ENCODE data around the gene TOLLIP. TPM values are rescaled to one million over a fixed set of nuclear protein-coding genes. Genes with fewer than 3 reads are reported as not detected.
"Not testable (repeated sequence)": the region's sequence is repeated elsewhere in the genome, so short reads cannot be mapped to it uniquely, and the experiment has no call there.

The TOLLIP gene
- total RNA-seq, result 34.7 and 39.0 TPM in 2 replicates
- 58.7 and 61.8 TPM in 2 replicates for polyA plus RNA-seq

DNA sequence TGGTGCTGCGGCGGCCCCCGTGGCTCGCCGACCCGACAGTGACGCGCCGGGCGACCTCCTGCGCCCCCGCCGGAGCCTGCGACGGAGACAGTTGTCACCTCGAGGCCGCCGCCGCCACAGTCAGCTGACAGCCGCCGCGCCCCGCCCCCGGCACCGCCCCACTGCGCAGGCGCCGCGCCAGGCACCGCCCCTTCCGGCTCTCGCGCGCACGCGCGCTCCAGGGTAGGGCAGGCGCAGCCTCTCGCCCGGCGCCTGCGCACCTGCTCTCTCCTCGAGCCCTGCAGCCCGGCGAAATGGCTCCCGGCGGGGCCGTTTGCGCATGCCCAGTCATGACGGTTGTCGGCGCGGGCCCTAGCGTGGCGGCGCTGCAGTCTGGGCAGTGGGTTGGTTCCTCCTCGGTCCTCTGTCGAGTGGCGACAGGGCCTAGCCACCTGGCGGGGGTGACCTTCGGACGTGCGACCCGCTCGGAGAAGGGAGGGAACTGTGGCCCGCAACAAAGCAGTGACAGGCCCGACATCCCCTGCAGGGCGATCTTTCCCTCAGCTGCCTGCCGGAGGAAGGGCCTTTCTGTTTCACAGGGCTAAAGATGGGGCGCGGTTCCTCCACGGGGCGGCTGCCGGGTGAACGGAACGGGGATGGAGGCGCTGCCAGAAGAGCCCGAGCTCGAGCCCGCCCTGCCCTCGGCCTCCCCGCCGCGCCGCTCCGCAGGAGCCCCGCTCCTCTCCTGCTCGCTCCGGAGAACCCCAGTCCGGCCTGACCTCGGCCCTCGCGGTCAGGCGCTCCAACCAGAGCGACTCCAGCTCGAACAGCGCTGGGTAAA lies at the start of gene TOLLIP:
TSS of gene TOLLIP (minus strand) at position 135 of the 820 bp plus-strand sequence. CDS start at position 1, 134 bp downstream.
- H3K4me1 ChIP-seq (ENCODE audit: low read depth), result peaks cover 10% of the 10 kb centered on the region
- no peaks in the 10 kb centered on the region for H3K27me3 ChIP-seq
- TF ChIP-seq, protein P1, sequence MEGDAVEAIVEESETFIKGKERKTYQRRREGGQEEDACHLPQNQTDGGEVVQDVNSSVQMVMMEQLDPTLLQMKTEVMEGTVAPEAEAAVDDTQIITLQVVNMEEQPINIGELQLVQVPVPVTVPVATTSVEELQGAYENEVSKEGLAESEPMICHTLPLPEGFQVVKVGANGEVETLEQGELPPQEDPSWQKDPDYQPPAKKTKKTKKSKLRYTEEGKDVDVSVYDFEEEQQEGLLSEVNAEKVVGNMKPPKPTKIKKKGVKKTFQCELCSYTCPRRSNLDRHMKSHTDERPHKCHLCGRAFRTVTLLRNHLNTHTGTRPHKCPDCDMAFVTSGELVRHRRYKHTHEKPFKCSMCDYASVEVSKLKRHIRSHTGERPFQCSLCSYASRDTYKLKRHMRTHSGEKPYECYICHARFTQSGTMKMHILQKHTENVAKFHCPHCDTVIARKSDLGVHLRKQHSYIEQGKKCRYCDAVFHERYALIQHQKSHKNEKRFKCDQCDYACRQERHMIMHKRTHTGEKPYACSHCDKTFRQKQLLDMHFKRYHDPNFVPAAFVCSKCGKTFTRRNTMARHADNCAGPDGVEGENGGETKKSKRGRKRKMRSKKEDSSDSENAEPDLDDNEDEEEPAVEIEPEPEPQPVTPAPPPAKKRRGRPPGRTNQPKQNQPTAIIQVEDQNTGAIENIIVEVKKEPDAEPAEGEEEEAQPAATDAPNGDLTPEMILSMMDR (IDR thresholded peaks at IDR 0.05; ENCODE audit: low read depth, low read length), result peak; percentile 18
- peak within 1 kb of the TSS; percentile 77 for H3K4me3 ChIP-seq
- peak within 1 kb of the TSS; percentile 89 for H3K27ac ChIP-seq
- no peaks in the 10 kb centered on the region for H3K36me3 ChIP-seq
- H3K9me3 ChIP-seq (ENCODE audit: low read depth), result no peaks in the 10 kb centered on the region
- DNase-seq (ENCODE audit: low read depth in 1 of 2, low spot score in 1 of 2), result peak; percentile 94 to 96

DNA sequence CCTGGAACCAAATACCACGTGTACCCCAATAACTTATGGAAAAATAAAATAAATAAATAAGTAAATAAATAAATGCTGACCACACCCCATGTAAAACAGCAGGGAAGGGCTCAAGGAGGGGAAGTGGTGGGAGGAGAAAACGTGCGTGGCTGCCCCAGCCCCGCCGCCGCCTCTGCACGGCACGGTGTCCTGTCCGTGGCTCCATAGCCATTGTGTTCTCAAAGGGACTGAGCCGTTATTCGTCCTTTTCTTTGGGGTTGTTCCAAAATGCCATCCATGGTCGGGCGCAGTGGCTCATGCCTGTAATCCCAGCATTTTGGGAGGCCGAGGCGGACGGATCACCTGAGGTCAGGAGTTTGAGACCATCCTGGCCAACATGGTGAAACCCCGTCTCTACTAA lies 49.5 kb upstream of the TOLLIP start:
- H3K9me3 ChIP-seq (ENCODE audit: low read depth); H3K27me3 ChIP-seq; H3K27ac ChIP-seq; H3K4me1 ChIP-seq (ENCODE audit: low read depth); H3K36me3 ChIP-seq; DNase-seq (ENCODE audit: low read depth in 1 of 2, low spot score in 1 of 2); H3K4me3 ChIP-seq: not testable (repeated sequence)

DNA sequence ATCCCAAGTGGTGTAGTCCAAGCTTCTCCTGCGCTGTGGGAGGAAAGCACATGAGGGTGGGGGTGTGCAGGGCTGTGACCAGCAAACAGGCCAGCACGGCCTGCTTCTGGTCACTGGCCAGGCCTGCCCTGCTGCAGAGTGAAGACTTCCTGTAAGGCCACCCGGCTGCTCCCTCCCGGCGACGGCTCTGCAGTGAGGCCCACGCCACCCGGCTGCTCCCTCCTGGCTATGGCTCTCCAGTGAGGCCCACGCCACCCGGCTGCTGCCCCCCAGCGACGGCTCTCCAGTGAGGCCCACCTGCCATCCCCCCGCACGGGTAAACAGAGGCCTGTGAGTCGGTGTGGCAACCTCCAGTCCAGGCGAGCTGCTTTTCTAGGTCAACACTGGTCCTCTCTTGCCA lies 48.9 kb upstream of the TOLLIP start:
- Histone ChIP-seq H3K27me3 (no peaks in the 10 kb centered on the region), H3K4me3 (no peak overlapping the region), H3K9me3 (ENCODE audit: low read depth) (no peaks in the 10 kb centered on the region), H3K27ac (no peak overlapping the region), H3K36me3 (no peaks in the 10 kb centered on the region), H3K4me1 (ENCODE audit: low read depth) (no peaks in the 10 kb centered on the region)
- DNase-seq (ENCODE audit: low read depth in 1 of 2, low spot score in 1 of 2), result peak in 1 of 2 donors; percentile 69
- TF ChIP-seq, protein P1 (IDR thresholded peaks at IDR 0.05; ENCODE audit: low read depth, low read length), result peak; percentile 5

DNA sequence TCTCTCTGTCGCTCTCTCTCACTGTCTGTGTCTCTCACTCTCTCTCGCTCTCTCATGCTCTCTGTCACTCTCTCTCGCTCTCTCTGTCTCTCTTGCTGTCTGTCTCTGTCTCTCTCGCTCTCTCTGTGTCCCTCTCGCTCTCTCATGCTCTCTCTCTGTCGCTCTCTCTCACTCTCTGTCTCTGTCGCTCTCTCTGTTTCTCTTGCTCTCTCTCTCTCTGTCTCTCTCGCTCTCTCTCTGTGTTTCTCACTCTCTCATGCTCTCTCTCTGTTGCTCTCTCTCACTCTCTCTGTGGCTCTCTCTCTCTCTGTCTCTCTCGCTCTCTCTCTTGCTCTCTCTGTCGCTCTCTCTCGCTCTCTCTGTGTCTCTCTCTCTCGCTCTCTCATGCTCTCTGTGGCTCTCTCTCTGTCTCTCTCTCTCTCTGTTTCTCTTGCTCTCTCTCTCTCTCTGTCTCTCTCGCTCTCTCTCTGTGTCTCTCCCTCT lies 47.1 kb upstream of the TOLLIP start:
- TF ChIP-seq, protein P1 (IDR thresholded peaks at IDR 0.05; ENCODE audit: low read depth, low read length), result no peak
- Histone ChIP-seq H3K27me3 (no peaks in the 10 kb centered on the region), H3K4me3 (no peak overlapping the region), H3K4me1 (ENCODE audit: low read depth) (no peaks in the 10 kb centered on the region), H3K9me3 (ENCODE audit: low read depth) (no peaks in the 10 kb centered on the region), H3K27ac (no peak overlapping the region), H3K36me3 (no peaks in the 10 kb centered on the region)
- DNase-seq (ENCODE audit: low read depth in 1 of 2, low spot score in 1 of 2), result no peak

DNA sequence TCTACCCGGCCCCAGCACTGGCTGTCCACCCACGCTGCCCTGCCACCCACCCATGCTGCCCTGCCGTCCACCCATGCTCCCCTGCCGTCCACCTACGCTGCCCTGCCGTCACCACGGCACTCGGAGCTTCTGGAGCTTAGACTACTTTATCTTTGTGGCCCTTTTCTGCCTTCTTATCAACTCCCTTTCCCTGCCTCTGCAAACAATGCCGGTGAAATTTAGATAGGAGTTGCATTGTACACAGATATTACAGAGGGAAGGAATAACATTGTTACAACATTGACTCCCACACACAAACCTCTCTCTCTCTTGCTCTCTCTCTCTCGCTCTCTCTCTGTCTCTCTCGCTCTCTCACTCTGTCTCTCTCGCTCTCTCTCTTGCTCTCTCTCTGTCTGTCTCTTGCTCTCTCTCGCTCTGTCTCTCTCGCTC lies 46.6 kb upstream of the TOLLIP start:
- TF ChIP-seq, protein P1 (IDR thresholded peaks at IDR 0.05; ENCODE audit: low read depth, low read length), result no peak
- no peak overlapping the region for H3K4me3 ChIP-seq
- H3K36me3 ChIP-seq, result no peaks in the 10 kb centered on the region
- H3K27me3 ChIP-seq, result no peaks in the 10 kb centered on the region
- no peak overlapping the region for H3K27ac ChIP-seq
- H3K9me3 ChIP-seq (ENCODE audit: low read depth), result no peaks in the 10 kb centered on the region
- no peaks in the 10 kb centered on the region for H3K4me1 ChIP-seq (ENCODE audit: low read depth)
- DNase-seq (ENCODE audit: low read depth in 1 of 2, low spot score in 1 of 2), result peak in 1 of 2 donors; percentile 66
